HG02840 (cell line): Measurements from ENCODE around the gene UBE2G1.
"Not testable (repeated sequence)": the region's sequence is repeated elsewhere in the genome, so short reads cannot be mapped to it uniquely, and the experiment has no call there.

Experiments used
- ATAC-seq: cut with Tn5 transposase; IDR thresholded peaks from one replicate; pipeline ENCODE4 v1.9.1; 2021; ENCODE audit warnings: mild to moderate bottlenecking, moderate library complexity, moderate number of reproducible peaks; ENCODE audit not compliant: unreplicated experiment, low FRiP score

UBE2G1 gene, protein sequence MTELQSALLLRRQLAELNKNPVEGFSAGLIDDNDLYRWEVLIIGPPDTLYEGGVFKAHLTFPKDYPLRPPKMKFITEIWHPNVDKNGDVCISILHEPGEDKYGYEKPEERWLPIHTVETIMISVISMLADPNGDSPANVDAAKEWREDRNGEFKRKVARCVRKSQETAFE

DNA sequence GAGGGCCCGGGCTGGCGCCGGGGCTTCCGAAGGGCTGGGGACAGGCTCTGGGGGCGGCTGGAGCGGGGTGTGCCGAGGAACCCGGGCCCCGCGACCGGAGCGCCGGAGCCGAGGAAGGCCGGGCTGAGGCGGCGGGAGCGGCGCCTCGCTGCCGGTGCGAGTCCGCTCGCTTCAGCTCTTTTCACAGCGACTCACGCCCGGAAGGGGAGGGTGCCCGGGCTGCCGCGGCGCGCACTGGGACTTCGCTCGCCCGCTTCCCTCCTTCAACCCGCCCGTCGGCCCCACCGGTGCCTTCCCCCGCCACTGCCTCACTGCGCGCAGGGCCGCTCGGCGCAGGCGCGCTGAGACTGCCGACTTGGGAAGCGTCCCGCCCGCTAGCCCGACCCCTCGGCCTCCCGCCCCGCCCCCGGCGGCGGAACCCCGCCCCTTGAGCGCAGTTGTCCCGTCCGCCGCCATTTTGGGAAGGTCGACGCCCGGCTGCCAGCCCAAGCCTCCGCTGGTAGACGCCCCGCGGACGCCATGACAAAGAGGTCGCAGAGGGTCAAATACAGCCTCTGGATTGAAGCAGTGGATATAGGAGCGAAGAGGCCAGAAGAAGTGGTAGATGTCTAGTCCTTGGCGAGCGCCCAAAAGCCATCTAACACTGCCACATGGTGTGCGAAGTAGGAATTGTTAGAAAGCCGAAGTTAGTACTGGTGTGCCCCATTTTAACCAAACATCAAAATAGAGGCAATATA, at the start of gene UBE2G1:
Gene UBE2G1 (minus strand): TSS at position 349 of the 737 bp plus-strand sequence. CDS start 359 bp downstream, outside the sequence.
- peak; percentile 73 for ATAC-seq

DNA sequence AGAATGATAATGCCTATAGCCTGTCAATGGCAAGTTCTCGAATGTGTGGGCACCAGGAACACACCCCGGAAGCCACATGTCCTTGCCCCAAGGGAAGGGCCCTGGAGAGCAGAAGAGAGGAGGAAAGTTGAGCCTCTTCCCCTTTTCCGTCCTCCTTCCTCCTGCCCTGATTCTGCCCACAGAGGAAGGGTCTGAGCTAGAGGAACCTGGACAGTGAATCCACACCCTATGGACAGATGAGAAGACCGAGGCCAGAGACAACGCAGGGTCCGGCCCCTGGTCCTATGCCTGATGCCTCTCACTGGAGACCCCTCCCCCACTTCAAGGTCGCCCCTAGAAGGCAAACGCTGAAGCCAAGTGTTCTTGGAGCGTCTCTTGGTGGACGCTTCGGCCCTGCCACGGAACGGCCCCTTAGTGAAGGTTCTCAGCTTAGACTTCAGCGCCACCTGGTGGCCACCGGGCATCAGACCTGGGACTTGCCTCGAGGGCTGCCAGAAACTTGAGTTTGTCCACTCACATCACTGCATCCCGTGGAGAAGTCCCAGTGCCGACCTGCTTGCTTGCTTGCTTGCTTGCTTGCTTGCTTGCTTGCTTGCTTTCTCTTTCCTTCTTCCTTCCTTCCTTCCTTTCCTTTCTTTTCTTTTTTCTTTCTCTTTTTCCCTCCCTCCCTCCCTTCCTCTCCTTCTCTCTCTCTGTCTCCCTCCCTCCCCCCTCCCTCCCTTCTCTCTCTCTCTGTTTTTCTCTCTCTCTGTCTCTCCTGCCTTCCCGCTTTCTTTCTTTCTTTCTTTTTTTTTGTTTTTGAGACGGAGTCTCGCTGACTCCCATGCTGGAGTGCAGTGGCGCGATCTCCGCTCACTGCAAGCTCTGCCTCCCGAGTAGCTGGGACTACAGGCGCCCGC, 46.7 kb upstream of the UBE2G1 start:
- ATAC-seq = peak; percentile 62

DNA sequence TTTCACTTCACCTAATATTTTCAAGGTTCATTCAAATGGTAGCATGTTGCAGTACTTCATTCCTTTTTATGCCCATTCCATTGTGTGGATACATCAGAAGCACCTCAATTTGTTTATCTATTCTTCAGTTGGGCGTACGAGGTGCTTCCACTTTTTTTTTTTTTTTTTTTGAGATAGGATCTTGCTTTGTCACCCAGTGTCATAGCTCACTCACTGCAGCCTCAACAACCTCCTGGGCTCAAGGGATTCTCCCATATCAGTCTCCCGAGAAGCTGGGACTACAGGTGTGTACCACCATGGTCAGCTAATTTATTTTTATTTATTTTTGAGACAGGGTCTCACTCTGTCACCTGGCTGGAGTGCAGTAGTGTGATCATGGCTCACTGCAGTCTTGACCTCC, 44.7 kb upstream of the UBE2G1 start:
- no peak for ATAC-seq

DNA sequence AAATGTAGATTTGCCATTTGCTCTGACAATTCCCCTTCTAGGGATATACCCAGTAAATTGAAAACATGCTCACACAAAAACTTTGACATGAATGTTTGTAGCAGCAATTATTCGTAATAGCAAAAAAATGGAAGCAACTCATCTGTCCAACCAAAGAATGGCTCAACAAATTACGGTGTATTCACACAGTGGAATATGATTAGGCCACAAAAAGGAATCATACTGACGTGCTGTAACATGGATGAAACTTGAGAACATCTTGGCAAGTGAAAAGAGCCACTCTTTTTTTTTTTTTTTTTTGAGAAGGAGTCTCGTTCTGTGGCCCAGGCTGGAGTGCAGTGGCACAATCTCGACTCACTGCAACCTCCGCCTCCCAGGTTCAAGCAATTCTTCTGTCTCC, 43.2 kb upstream of the UBE2G1 start:
- ATAC-seq = no peak

DNA sequence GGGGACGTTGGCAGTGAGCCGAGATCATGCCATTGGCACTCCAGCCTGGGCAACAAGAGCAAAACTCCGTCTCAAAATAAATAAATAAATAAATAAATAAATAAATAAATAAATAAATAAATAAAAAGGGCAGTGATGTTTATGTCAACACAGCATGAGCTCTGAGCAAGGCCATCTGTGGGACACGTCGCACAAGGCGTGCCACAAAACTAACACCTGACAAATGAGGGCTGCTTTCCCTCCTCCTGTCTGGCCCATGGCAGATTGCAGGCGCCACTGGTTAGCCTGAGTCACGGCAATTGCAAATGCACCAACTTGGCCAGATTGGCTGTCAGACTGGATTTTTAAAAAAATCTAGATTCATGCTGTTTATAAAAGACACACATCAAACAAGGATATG, 41.4 kb upstream of the UBE2G1 start:
- ATAC-seq = no peak

DNA sequence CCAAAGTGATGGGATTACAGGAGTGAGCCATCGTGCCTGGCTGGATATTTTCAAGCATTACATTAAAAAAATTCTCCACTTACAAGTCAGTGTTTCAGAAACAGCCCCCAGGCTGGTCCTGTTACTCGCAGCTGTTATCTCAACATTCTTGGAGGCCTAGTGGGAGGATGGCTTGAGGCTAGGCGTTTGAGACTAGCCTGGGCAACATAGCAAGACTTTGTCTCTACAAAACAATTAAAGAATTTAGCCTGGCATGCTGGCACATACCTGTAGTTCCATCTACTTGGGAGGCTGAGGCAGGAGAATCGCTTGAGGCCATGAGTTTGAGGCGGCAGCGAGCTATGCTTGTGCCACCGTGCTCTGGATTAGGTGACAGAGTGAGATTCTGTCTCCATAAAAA, 40.7 kb upstream of the UBE2G1 start:
- no peak for ATAC-seq

DNA sequence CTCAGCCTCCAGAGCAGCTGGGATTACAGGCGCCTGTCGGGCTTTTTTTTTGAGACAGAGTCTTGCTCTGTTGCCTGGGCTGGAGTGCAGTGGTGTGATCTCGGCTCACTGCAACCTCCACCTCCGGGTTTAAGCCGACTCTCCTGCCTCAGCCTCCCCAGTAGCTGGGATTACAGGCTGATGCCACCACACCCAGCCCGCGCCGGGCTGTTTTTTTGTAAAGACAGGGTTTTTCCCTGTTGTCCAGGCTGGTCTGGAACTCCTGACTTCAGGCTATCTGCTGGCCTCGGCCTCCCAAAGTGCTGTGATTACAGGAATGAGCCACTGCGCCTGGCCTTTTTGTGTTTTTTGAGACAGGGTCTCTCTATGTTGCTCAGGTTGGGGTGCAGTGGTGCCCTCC, 39.9 kb upstream of the UBE2G1 start:
- no peak for ATAC-seq

DNA sequence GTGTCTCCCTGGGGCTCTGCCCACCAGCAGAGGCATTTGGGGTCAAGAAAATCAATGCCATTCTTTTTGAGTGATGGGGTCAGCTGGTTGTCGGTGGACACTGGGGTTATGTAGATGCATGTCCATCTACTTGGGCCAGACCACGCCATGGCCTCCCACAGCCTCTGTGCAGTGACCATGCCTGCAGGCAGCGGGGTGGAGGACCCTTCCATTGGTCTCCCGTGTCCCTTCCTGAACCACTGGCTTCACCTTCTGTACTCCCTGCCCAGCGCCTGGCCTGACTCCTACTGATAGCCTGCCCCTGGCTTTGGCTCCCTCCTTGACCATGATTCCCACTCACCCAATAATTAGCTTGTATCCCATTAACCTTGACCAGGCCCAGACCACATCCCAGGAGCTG, 39.2 kb upstream of the UBE2G1 start:
- no peak for ATAC-seq

DNA sequence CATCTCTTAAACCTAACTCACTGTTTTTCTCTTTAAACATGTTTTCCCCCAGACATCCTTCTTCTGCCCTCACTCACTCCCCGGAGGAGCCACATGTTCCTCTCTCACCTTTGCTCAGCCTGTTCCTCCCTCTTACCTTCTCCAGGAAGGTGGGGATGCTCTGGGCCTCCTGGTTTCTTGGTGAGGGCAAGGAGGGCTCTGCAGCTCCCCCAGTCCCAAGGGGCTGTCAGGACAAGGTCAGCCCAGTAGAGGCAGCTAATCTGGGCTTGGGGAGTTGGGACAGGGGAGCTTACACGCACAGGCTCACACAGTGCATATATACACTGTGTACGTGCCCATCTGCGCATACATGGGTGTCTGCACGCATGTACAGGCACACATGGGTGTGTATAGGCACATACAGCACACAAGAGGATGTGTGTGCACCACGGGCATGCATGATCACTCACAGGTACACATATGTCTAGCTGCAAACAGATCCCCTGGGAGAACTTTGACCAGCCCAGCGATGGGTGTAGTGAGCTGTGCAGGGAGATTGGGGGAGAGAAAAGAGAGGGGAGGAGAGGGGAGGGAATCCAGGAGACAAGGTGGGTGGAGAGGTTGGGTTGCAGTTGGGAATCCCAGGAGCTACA, 38.7 kb upstream of the UBE2G1 start:
- no peak for ATAC-seq

DNA sequence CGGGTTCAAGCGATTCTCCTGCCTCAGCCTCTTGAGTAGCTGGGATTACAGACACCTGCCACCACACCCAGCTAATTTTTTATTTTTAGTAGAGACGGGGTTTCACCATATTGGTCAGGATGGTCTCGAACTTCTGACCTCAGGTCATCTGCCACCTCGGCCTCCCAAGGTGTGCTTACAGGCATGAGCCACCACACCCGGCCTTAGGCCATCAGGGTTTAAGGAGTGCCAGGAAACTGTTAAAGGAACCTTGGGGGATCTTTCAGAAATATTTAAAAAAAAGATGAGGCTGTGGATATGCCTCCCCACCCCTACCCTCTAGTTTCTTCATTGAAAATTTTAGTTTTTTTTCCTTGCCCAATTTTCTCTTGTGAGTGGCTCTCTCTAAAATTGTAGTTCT, 31.4 kb upstream of the UBE2G1 start:
- ATAC-seq = no peak

DNA sequence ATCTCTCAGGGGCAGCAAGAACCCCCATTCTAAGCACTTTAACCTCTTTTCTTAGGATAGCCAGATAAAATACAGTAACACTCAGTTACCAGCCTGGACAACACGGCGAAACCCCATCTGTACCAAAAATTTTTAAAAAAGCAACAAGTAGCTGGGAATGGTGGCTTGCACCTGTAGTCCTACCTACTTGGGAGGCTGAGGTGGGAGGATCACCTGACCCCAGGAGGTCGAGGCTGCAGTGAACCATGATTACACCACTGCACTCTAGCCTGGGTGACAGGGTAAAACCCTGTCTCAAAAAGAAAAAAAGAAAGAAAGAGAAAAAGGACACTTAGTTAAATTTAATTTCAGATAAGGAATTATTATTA, 28.6 kb upstream of the UBE2G1 start:
- no peak for ATAC-seq

DNA sequence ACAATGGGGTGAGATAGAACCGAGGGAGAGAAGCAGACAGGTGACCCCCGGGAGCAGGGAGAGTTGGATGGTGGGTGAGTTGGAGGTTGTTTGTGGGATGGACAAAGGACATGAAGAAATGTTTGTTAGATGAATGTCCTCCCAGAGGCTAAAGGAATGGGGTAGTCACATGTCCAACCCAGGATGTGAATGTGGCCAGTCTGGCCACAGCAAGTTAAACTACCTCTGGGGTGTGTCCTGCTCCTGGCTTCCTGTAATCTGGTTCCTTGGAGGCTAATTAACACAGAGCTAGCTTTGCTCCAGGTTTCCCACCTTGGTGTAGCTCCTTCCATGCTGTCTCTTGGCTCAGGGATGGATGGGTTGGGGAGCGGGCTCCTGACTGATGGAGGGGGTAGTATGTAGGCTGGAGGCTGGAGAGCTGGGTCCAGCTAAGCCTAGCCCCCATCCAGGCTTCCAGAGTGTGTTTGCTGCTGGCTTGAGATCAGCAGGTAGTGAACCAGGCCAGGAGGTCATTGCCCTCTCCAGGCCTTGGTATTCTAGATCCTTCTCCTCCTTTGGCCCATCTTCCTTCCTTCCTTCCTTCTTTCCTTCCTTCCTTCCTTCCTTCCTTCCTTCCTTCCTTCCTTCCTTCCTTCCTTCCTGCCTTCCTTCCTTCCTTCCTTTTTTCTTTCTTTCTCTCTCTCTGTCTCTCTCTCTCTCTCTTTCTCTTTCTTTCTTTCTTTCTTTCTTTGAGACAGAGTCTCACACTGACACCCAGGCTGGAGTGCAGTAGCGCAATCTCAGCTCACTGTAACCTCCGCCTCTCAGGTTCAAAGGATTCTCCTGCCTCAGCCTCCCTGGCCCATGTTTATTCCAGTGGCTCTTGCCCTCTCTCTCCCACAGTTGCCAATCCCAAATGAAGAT, 28.0 kb upstream of the UBE2G1 start:
- no peak for ATAC-seq

DNA sequence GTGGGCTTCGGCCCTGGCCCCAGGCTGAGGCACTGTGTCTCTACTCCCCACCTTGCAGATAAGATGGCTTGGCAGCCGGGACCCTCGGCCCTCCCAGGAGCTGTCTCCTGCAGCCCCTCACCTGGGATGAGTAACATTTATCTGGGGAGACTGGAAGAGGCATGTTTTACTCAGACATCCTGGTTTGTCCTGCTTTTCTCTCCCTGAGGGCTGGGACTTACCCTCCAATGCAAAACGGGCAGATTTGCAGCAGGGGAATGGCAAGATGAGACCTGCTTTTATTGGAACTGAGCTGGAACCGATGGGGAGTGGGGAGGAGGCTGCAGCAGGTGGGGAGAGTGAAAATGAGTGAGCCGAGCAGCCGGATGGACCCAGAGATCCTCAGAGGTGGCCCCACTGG, 27.3 kb upstream of the UBE2G1 start:
- no peak for ATAC-seq

DNA sequence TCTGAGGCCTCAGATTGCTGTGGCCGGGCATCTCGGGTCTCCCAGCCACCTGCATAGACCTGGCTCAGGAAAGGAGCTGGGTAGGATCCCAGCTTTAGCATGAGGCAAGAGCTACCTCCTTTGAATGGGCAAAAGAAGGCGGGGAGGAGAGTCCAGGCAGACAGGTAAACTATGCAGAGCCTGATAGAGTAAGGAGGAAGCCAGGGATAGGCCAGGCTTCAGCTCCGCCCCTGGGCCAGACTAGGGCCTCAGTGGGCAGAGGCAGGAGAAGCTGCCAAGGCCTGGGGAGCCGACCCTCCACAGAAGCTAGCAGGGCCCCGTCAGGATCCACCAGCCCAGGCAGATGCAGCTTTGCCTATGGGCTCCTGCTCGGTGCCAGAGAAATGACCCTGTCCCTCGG, 22.6 kb upstream of the UBE2G1 start:
- no peak for ATAC-seq

DNA sequence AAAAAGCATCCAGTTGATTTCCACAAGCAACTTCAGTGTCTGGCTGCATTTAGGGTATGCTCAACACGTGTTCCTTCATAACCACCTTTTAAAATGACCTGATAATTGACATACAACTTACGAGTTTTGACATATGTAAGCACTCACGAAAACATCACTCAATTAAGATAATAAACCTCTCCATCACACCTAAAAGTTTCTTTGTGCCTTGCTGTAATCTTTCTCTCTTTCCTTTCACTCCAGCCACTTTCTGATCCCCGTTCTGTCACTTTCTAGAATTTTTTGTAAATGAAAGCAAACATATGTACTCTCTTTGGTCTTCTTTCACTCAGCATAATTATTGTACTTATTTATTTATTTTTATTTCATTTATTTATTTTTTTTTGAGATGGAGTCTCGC, 20.7 kb upstream of the UBE2G1 start:
- ATAC-seq = no peak

DNA sequence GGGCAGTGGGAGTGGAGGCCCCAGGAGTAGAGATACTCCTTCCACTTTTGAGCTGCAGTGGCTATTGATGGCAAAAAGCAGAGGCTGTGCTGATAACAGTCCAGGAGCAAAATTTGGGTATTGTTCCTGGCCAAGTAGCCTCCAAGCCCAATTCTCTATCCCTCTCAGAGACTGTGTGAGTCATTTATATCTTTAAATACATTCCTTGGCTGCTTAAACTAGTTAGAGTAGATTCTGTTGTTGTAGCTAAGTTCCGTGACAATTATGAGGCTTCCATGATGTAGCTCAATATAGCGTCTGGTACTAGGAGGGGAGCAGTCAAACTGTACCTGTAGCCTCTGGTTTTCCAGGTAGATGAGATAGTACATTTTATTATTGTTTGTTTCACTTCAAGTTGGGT, 19.9 kb upstream of the UBE2G1 start:
- ATAC-seq = no peak

DNA sequence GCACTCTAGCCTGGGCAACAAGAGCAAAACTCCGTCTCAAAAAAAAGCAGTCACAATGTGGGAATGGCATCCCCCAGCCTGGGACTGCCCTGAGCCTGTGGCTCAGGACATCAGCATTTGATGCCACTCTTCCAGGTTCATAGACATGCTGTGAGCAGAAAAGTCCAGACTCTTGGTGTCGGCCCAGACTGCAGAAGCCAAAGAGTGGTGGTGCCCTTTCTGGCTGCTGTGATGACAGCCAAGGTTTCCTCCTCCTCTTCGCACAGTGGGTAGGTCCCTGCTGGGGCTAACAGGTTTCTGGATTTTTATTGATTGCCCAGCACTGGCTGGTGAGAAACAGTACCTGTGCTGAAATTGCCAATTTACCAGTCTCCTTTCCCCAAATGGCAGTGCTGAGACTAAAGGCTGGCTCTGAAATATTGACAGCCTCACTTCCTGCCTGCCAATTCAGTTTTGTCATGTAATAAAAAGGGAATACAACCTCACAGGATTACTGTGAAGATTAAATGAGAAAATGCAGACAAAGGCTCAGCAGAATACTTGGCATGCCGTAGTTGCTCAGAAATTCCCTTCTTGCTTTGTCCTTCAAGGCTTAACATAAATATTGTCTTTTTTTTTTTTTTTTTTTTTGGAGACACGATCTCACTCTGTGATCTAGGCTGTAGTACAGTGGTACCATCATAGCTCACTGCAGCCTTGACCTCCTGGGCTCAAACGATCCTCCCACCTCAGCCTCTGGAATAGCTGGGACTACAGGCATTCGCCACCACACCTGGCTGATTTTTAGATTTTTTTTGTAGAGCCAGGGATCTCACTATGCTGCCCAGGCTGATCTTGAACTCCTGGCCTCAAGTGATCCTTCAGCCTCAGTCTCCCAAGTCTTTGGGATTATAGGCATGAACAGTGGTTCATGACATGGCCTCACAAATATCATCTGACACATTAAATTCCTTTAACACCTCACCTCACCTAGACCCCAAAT, 15.5 kb upstream of the UBE2G1 start:
- no peak for ATAC-seq

DNA sequence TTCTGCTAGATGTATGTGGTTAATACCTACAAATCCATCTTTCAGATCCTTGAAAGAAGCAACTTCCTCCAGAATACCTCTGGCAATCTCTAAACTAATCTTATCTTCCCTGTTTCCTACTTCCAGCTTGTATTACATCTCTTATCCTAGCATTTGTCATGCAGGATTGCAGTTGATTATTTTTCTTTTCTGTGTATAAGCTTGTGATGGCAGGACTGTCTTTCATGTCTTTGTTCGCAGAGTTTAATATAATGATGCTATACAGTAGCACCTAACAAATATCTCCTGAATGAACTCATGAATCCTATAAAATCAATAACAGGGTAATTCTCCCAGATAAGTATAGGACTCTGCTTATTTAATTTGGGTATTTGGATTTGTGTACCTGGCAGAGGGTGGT, 12.2 kb upstream of the UBE2G1 start:
- no peak for ATAC-seq

DNA sequence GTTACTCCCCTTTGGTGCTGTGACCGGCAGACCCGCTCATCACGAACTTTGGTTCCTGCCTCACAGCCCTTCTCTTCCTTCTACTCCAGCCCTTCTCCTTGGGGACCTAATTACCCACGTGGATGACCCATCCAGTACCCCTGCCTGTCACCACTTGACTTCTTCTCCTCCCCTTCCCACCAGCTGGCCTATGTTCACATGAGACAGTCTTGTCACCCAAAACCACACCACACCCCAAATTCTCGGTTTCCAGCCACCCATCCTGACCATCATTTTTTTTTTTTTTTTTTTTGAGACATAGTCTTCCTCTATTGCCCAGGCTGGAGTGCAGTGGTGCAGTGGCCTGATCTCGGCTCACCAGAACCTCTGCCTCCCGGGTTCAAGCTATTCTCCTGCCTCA, 10.8 kb upstream of the UBE2G1 start:
- ATAC-seq = not testable (repeated sequence)
